ENCODE measurements around the gene ZNF81.
A peak's percentile ranks its signal among the peaks of the same experiment; 100 is the strongest.
"Not testable (repeated sequence)": the region's sequence is repeated elsewhere in the genome, so short reads cannot be mapped to it uniquely, and the experiment has no call there.

ZNF81 gene

GRCh38 chrX:47846040-47846439 lies 9.3 kb downstream of the ZNF81 start:
- no peak overlapping the region for H3K23ac ChIP-seq (ENCODE audit: low read length)
- no peak overlapping the region for H3K4me3 ChIP-seq (ENCODE audit: low read length)
- no peak overlapping the region for H2BK5ac ChIP-seq (ENCODE audit: low read length)
- no peak overlapping the region for H2AK5ac ChIP-seq (ENCODE audit: low read length)
- no peak overlapping the region for H4K8ac ChIP-seq (ENCODE audit: low read depth, low read length)
- H3K79me1 ChIP-seq (ENCODE audit: low read length), result no peaks in the 10 kb centered on the region
- H3K4ac ChIP-seq (ENCODE audit: low read depth, low read length), result no peak overlapping the region
- H3K27me3 ChIP-seq (ENCODE audit: insufficient read depth, low read length, poor library complexity), result no peaks in the 10 kb centered on the region
- H2BK120ac ChIP-seq (ENCODE audit: low read depth, low read length), result no peak overlapping the region
- no peak overlapping the region for H3K56ac ChIP-seq (ENCODE audit: low read length)
- no peaks in the 10 kb centered on the region for H3K79me2 ChIP-seq (ENCODE audit: control insufficient read depth, insufficient read depth, low read length)
- no peak for DNase-seq
- no peak overlapping the region for H3K18ac ChIP-seq (ENCODE audit: low read length)
- no peaks in the 10 kb centered on the region for H3K4me1 ChIP-seq (ENCODE audit: control insufficient read depth, low read depth, low read length)
- no peak overlapping the region for H3K9ac ChIP-seq (ENCODE audit: low read length)
- H3K27ac ChIP-seq (ENCODE audit: low read depth, low read length), result no peak overlapping the region
- no peak overlapping the region for H2BK15ac ChIP-seq (replicated peaks; ENCODE audit: low read depth)
- no CpG with 5 or more reads among the region's 7 CpGs for WGBS (ENCODE audit: extremely low coverage, insufficient coverage, low lambda C conversion rate)
- H4K5ac ChIP-seq (ENCODE audit: low read length), result no peak overlapping the region
- H3K36me3 ChIP-seq (ENCODE audit: control insufficient read depth, insufficient read depth, low read length), result no peaks in the 10 kb centered on the region
- H3K4me2 ChIP-seq (ENCODE audit: low read length), result no peak overlapping the region

- Histone ChIP-seq H4K8ac (ENCODE audit: low read depth, low read length) (no peak overlapping the region), H2BK5ac (ENCODE audit: low read length) (no peak overlapping the region), H4K5ac (ENCODE audit: low read length) (no peak overlapping the region), H2BK15ac (replicated peaks; ENCODE audit: low read depth) (no peak overlapping the region), H3K27me3 (ENCODE audit: insufficient read depth, low read length, poor library complexity) (no peaks in the 10 kb centered on the region), H3K36me3 (ENCODE audit: control insufficient read depth, insufficient read depth, low read length) (no peaks in the 10 kb centered on the region), H3K18ac (ENCODE audit: low read length) (no peak overlapping the region), H3K4ac (ENCODE audit: low read depth, low read length) (no peak overlapping the region), H3K4me3 (ENCODE audit: low read length) (no peak overlapping the region), H2BK120ac (ENCODE audit: low read depth, low read length) (no peak overlapping the region), H3K56ac (ENCODE audit: low read length) (no peak overlapping the region), H3K79me1 (ENCODE audit: low read length) (no peaks in the 10 kb centered on the region), H3K4me2 (ENCODE audit: low read length) (no peak overlapping the region), H3K27ac (ENCODE audit: low read depth, low read length) (no peak overlapping the region), H3K23ac (ENCODE audit: low read length) (no peak overlapping the region), H2AK5ac (ENCODE audit: low read length) (no peak overlapping the region), H3K4me1 (ENCODE audit: control insufficient read depth, low read depth, low read length) (no peaks in the 10 kb centered on the region), H3K79me2 (ENCODE audit: control insufficient read depth, insufficient read depth, low read length) (no peaks in the 10 kb centered on the region), H3K9ac (ENCODE audit: low read length) (no peak overlapping the region)
- WGBS (ENCODE audit: extremely low coverage, insufficient coverage, low lambda C conversion rate), result no CpG with 5 or more reads among the region's 2 CpGs
- DNase-seq, result no peak
Measured at GRCh38 chrX:47849778-47850177, 13.1 kb downstream of the ZNF81 start.

- H3K9ac ChIP-seq (ENCODE audit: low read length); H4K8ac ChIP-seq (ENCODE audit: low read depth, low read length); H3K36me3 ChIP-seq (ENCODE audit: control insufficient read depth, insufficient read depth, low read length); H3K18ac ChIP-seq (ENCODE audit: low read length); H2BK5ac ChIP-seq (ENCODE audit: low read length); DNase-seq; H3K4ac ChIP-seq (ENCODE audit: low read depth, low read length); H2BK15ac ChIP-seq (replicated peaks; ENCODE audit: low read depth); H3K4me1 ChIP-seq (ENCODE audit: control insufficient read depth, low read depth, low read length); H2AK5ac ChIP-seq (ENCODE audit: low read length); H3K79me2 ChIP-seq (ENCODE audit: control insufficient read depth, insufficient read depth, low read length); H3K27ac ChIP-seq (ENCODE audit: low read depth, low read length); H3K4me3 ChIP-seq (ENCODE audit: low read length); H3K27me3 ChIP-seq (ENCODE audit: insufficient read depth, low read length, poor library complexity); H3K56ac ChIP-seq (ENCODE audit: low read length); H3K23ac ChIP-seq (ENCODE audit: low read length); H3K4me2 ChIP-seq (ENCODE audit: low read length); H2BK120ac ChIP-seq (ENCODE audit: low read depth, low read length); H4K5ac ChIP-seq (ENCODE audit: low read length); H3K79me1 ChIP-seq (ENCODE audit: low read length): not testable (repeated sequence)
- no CpG with 5 or more reads among the region's 2 CpGs for WGBS (ENCODE audit: extremely low coverage, insufficient coverage, low lambda C conversion rate)
Measured at GRCh38 chrX:47850389-47850788, 13.7 kb downstream of the ZNF81 start.

- no peaks in the 10 kb centered on the region for H3K27me3 ChIP-seq (ENCODE audit: insufficient read depth, low read length, poor library complexity)
- no peak overlapping the region for H2BK120ac ChIP-seq (ENCODE audit: low read depth, low read length)
- no peak overlapping the region for H3K56ac ChIP-seq (ENCODE audit: low read length)
- no peaks in the 10 kb centered on the region for H3K79me1 ChIP-seq (ENCODE audit: low read length)
- no peak for DNase-seq
- no peak overlapping the region for H3K27ac ChIP-seq (ENCODE audit: low read depth, low read length)
- no peak overlapping the region for H4K8ac ChIP-seq (ENCODE audit: low read depth, low read length)
- H3K36me3 ChIP-seq (ENCODE audit: control insufficient read depth, insufficient read depth, low read length), result no peaks in the 10 kb centered on the region
- no CpG with 5 or more reads among the region's 1 CpG for WGBS (ENCODE audit: extremely low coverage, insufficient coverage, low lambda C conversion rate)
- no peak overlapping the region for H3K9ac ChIP-seq (ENCODE audit: low read length)
- H2BK15ac ChIP-seq (replicated peaks; ENCODE audit: low read depth), result no peak overlapping the region
- H3K4me1 ChIP-seq (ENCODE audit: control insufficient read depth, low read depth, low read length), result no peaks in the 10 kb centered on the region
- H2AK5ac ChIP-seq (ENCODE audit: low read length), result no peak overlapping the region
- no peak overlapping the region for H3K23ac ChIP-seq (ENCODE audit: low read length)
- H3K18ac ChIP-seq (ENCODE audit: low read length), result no peak overlapping the region
- no peak overlapping the region for H3K4me3 ChIP-seq (ENCODE audit: low read length)
- no peak overlapping the region for H2BK5ac ChIP-seq (ENCODE audit: low read length)
- no peak overlapping the region for H3K4me2 ChIP-seq (ENCODE audit: low read length)
- no peak overlapping the region for H4K5ac ChIP-seq (ENCODE audit: low read length)
- H3K4ac ChIP-seq (ENCODE audit: low read depth, low read length), result no peak overlapping the region
- no peaks in the 10 kb centered on the region for H3K79me2 ChIP-seq (ENCODE audit: control insufficient read depth, insufficient read depth, low read length)
Measured at GRCh38 chrX:47850901-47851300, 14.2 kb downstream of the ZNF81 start.

- Histone ChIP-seq H4K5ac (ENCODE audit: low read length) (no peak overlapping the region), H3K27ac (ENCODE audit: low read depth, low read length) (no peak overlapping the region), H2BK5ac (ENCODE audit: low read length) (no peak overlapping the region), H3K18ac (ENCODE audit: low read length) (no peak overlapping the region), H3K79me2 (ENCODE audit: control insufficient read depth, insufficient read depth, low read length) (no peaks in the 10 kb centered on the region), H2AK5ac (ENCODE audit: low read length) (no peak overlapping the region), H3K56ac (ENCODE audit: low read length) (no peak overlapping the region), H3K4me3 (ENCODE audit: low read length) (no peak overlapping the region), H3K27me3 (ENCODE audit: insufficient read depth, low read length, poor library complexity) (no peaks in the 10 kb centered on the region), H4K8ac (ENCODE audit: low read depth, low read length) (no peak overlapping the region), H3K9ac (ENCODE audit: low read length) (no peak overlapping the region), H3K36me3 (ENCODE audit: control insufficient read depth, insufficient read depth, low read length) (no peaks in the 10 kb centered on the region), H3K4me2 (ENCODE audit: low read length) (no peak overlapping the region), H3K79me1 (ENCODE audit: low read length) (no peaks in the 10 kb centered on the region), H2BK15ac (replicated peaks; ENCODE audit: low read depth) (no peak overlapping the region), H2BK120ac (ENCODE audit: low read depth, low read length) (no peak overlapping the region), H3K23ac (ENCODE audit: low read length) (no peak overlapping the region), H3K4ac (ENCODE audit: low read depth, low read length) (no peak overlapping the region), H3K4me1 (ENCODE audit: control insufficient read depth, low read depth, low read length) (no peaks in the 10 kb centered on the region)
- WGBS (ENCODE audit: extremely low coverage, insufficient coverage, low lambda C conversion rate), result no CpG with 5 or more reads among the region's 10 CpGs
- peak; percentile 29 for DNase-seq
Measured at GRCh38 chrX:47854474-47854873, 17.8 kb downstream of the ZNF81 start.

- Histone ChIP-seq H3K23ac (ENCODE audit: low read length) (no peak overlapping the region), H3K79me2 (ENCODE audit: control insufficient read depth, insufficient read depth, low read length) (no peaks in the 10 kb centered on the region), H3K4ac (ENCODE audit: low read depth, low read length) (no peak overlapping the region), H3K79me1 (ENCODE audit: low read length) (no peaks in the 10 kb centered on the region), H2BK15ac (replicated peaks; ENCODE audit: low read depth) (no peak overlapping the region), H3K36me3 (ENCODE audit: control insufficient read depth, insufficient read depth, low read length) (no peaks in the 10 kb centered on the region), H3K4me3 (ENCODE audit: low read length) (no peak overlapping the region), H3K56ac (ENCODE audit: low read length) (no peak overlapping the region), H3K9ac (ENCODE audit: low read length) (no peak overlapping the region), H2AK5ac (ENCODE audit: low read length) (no peak overlapping the region), H2BK5ac (ENCODE audit: low read length) (no peak overlapping the region), H2BK120ac (ENCODE audit: low read depth, low read length) (no peak overlapping the region), H4K5ac (ENCODE audit: low read length) (no peak overlapping the region), H3K4me1 (ENCODE audit: control insufficient read depth, low read depth, low read length) (no peaks in the 10 kb centered on the region), H3K18ac (ENCODE audit: low read length) (no peak overlapping the region), H3K27me3 (ENCODE audit: insufficient read depth, low read length, poor library complexity) (no peaks in the 10 kb centered on the region), H3K27ac (ENCODE audit: low read depth, low read length) (no peak overlapping the region), H4K8ac (ENCODE audit: low read depth, low read length) (no peak overlapping the region), H3K4me2 (ENCODE audit: low read length) (no peak overlapping the region)
- no CpG with 5 or more reads among the region's 4 CpGs for WGBS (ENCODE audit: extremely low coverage, insufficient coverage, low lambda C conversion rate)
- DNase-seq, result no peak
Measured at GRCh38 chrX:47859686-47860085, 23.0 kb downstream of the ZNF81 start.
